Measurements from ENCODE around the gene HSPA12A. TPM values are rescaled to one million over a fixed set of nuclear protein-coding genes. Genes with fewer than 3 reads are reported as not detected.

HSPA12A gene
- polyA plus RNA-seq, 3 donors: 33.9 to 38.7 (median 36.3) TPM

GRCh38 chr10:116634126-116634975 is 108.0 kb downstream of the HSPA12A start:
- DNase-seq (ENCODE audit: low read depth in 3 of 3, low spot score in 2 of 3): no peak

GRCh38 chr10:116633216-116633600 is 109.2 kb downstream of the HSPA12A start:
- no peak for DNase-seq (ENCODE audit: low read depth in 3 of 3, low spot score in 2 of 3)

GRCh38 chr10:116632596-116633215 is 109.7 kb downstream of the HSPA12A start:
- no peak for DNase-seq (ENCODE audit: low read depth in 3 of 3, low spot score in 2 of 3)

GRCh38 chr10:116631871-116632295 is 110.5 kb downstream of the HSPA12A start:
- DNase-seq (ENCODE audit: low read depth in 3 of 3, low spot score in 2 of 3): no peak

- DNase-seq (ENCODE audit: low read depth in 3 of 3, low spot score in 2 of 3): no peak
Observed at GRCh38 chr10:116630020-116630419, 112.3 kb downstream of the HSPA12A start.

GRCh38 chr10:116629340-116629739 is 113.0 kb downstream of the HSPA12A start:
- DNase-seq (ENCODE audit: low read depth in 3 of 3, low spot score in 2 of 3): no peak

- no peak for DNase-seq (ENCODE audit: low read depth in 3 of 3, low spot score in 2 of 3)
Observed at GRCh38 chr10:116627386-116627933, 114.9 kb downstream of the HSPA12A start.

GRCh38 chr10:116626815-116627214 is 115.6 kb downstream of the HSPA12A start:
- no peak for DNase-seq (ENCODE audit: low read depth in 3 of 3, low spot score in 2 of 3)

- no peak for DNase-seq (ENCODE audit: low read depth in 3 of 3, low spot score in 2 of 3)
Observed at GRCh38 chr10:116625845-116626244, 116.5 kb downstream of the HSPA12A start.

- DNase-seq (ENCODE audit: low read depth in 3 of 3, low spot score in 2 of 3): no peak
Observed at GRCh38 chr10:116621934-116622655, 120.3 kb downstream of the HSPA12A start.

- no peak for DNase-seq (ENCODE audit: low read depth in 3 of 3, low spot score in 2 of 3)
Observed at GRCh38 chr10:116621476-116621875, 120.9 kb downstream of the HSPA12A start.

Other genes with a start within 250 kb of the HSPA12A start
- not detected for gene PNLIP, start 196.6 kb downstream of the HSPA12A start, polyA plus RNA-seq (ENCODE audit: insufficient read length in 3 of 3)
- gene PNLIPRP1, start 151.6 kb downstream of the HSPA12A start, polyA plus RNA-seq (ENCODE audit: insufficient read length in 3 of 3): under 1 TPM in 1 of 3 donors, not detected in 2; 0.21 TPM
- gene PNLIPRP2, start 121.6 kb downstream of the HSPA12A start, polyA plus RNA-seq (ENCODE audit: insufficient read length in 3 of 3): not detected
- gene ENO4, start 106.9 kb upstream of the HSPA12A start, polyA plus RNA-seq (ENCODE audit: insufficient read length in 3 of 3): 1 to 10 TPM; 2.8 to 3.7 (median 3.2) TPM

Data from right renal cortex interstitium (tissue), 3 donors.